BJ (cell line): ENCODE results near the gene NELL2. TPM values are rescaled to one million over a fixed set of nuclear protein-coding genes. Genes with fewer than 3 reads are reported as not detected.

Experiments used
- CTCF ChIA-PET: fragments of 350-600 bp; formaldehyde crosslinking; extraction: SDS; loops from one replicate; lab custom pipeline; 2021; ENCODE audit warnings: antibody characterized with exemption, inconsistent platforms; lab: Yijun Ruan, JAX
- POLR2A ChIA-PET: fragments of 300-600 bp; sonication (Branson Sonifier 250); formaldehyde crosslinking; extraction: SDS; loops from one replicate; lab custom pipeline; 2021; ENCODE audit warnings: antibody characterized with exemption; lab: Charles Lee
- DNase-seq: peaks from one replicate; pipeline ENCODE4 v3.0.0-alpha.2; 2011; ENCODE audit warnings: low read depth
- H3K27me3 ChIP-seq: 2 replicates; pipeline ENCODE4 v1.6.0; 2011; ENCODE audit warnings: low read length; ENCODE audit not compliant: control insufficient read depth, insufficient read depth
- H3K36me3 ChIP-seq: 2 replicates; pipeline ENCODE4 v1.5.1; 2011; ENCODE audit warnings: low read length; ENCODE audit not compliant: control insufficient read depth, insufficient read depth
- H3K4me3 ChIP-seq: 2 replicates; pipeline ENCODE4 v1.5.1; 2011; ENCODE audit warnings: low read depth, mild to moderate bottlenecking, control low read depth, low read length
- CTCF ChIP-seq: IDR thresholded peaks from 2 replicates; pipeline ENCODE4 v1.5.1; 2011; ENCODE audit warnings: low read depth, mild to moderate bottlenecking, control low read depth, inconsistent platforms, low read length, moderate library complexity; ENCODE audit not compliant: insufficient read depth
- polyA plus RNA-seq: library from polyadenylated mRNA; depleted of rRNA; stranded (reverse); fragments of >200 nt; gene quantifications from 2 replicates; pipeline ENCODE4 v1.2.3, GENCODE V29; 2011

NELL2 gene
- polyA plus RNA-seq, 1 experiment = 0.23 TPM

DNA sequence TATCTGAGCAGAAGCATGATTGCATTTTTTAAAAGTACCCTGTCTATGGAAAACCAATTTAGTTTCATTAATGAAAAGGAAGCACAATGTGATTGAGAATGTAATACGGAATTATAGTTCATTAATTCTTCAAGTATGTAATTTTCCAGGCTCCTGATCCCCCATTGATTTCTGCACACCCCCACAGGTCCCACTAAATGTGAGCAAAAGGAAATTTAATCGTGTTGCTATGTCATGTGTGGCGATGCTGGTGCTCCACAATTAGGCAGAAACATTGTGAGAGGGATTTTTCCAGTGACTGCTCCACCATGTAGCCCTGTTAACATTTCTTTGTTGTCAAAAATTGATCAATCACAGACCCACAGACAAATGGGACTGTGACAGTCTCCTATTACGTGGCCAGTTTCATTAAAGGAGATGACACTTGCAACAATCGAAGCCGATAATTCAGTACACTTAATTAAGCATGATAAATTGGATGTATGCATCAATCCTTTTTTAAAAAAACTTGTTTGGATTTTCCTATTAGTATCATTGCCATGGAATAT, 306.0 kb downstream of the NELL2 start:
- Histone ChIP-seq H3K4me3 (no peak overlapping the region), H3K27me3 (no peaks in the 10 kb centered on the region), H3K36me3 (no peaks in the 10 kb centered on the region)
- no peak for TF ChIP-seq CTCF
- DNase-seq = no peak
- ChIA-PET CTCF (no interaction called here), POLR2A (no interaction called here)

DNA sequence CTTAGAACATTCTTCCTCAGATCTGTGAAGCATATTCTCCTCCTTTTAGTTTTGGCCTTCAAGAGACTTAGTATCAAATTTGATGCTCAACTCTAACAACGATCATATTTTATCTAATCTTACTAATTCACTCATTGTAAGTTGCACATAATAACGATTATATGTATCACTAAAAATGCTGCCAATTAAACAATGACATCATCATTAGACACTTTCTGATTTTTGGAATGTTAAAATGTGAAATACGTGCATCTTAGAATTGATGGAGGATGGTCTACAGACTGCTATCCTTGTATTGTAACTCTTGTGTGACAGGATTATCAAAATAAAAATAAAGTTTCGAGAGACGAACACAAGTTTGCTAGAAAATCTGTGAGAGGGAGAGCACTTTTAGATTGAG, 311.0 kb downstream of the NELL2 start:
- Histone ChIP-seq H3K36me3 (no peaks in the 10 kb centered on the region), H3K4me3 (no peak overlapping the region), H3K27me3 (no peaks in the 10 kb centered on the region)
- TF ChIP-seq CTCF = no peak
- DNase-seq = no peak
- CTCF ChIA-PET = no interaction called here
- POLR2A ChIA-PET = no interaction called here

DNA sequence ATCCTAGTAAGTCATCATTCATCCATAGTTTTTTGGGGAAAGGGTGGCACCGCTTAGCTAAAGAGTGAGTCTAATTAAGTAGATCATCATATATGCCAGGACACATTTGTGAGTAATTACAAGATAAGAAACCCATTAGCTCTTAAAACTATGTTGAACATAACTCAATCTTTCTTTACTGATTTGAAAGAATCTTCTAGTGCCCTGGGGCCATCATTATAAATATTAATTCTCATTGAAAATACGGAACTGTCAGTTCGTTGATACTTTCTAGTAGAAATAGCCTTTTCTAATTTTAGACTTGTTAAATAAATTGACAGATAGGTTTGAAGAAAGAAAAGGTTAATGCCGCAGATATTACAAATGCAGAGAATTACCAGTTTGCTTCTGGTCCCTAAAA, 312.6 kb downstream of the NELL2 start:
- Histone ChIP-seq H3K4me3 (no peak overlapping the region), H3K36me3 (no peaks in the 10 kb centered on the region), H3K27me3 (no peaks in the 10 kb centered on the region)
- TF ChIP-seq CTCF = no peak
- CTCF ChIA-PET = interaction anchor here (0.7 kb wide), 1 partner anchor 51 kb away, joined by 4 read pairs; no protein-coding TSS in a partner anchor
- POLR2A ChIA-PET = no interaction called here
- no peak for DNase-seq

DNA sequence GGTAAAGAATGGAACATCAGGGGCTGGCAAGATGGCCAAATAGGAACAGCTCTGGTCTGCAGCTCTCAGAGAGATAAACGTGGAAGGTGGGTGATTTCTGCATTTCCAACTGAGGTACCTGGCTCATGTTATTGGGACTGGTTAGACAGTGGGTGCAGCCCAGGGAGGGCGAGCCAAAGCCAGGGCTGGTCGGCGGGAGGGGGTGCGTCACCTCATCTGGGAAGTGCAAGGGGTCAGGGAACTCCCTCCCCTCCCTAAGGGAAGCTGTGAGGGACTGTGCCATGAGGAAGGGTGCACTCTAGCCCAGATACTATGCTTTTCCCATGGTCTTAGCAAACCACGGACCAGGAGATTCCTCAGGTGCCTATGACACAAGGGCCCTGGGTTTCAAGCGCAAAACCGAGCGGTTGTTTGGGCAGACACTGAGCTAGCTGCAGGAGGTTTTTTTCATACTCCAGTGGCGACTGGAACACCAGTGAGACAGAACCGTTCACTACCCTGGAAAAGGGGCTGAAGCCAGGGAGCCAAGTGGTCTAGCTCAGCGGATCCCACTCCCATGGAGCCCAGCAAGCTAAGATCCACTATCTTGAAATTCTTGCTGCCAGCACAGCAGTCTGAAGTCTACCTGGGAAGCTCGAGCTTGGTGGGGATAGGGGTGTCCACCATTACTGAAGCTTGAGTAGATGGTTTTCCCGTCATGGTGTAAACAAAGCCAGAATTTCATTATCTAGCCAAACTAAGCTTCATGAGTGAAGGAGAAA, 317.6 kb downstream of the NELL2 start:
- Histone ChIP-seq H3K27me3 (no peaks in the 10 kb centered on the region), H3K4me3 (no peak overlapping the region), H3K36me3 (no peaks in the 10 kb centered on the region)
- POLR2A ChIA-PET = no interaction called here
- no peak for DNase-seq
- TF ChIP-seq CTCF = no peak
- CTCF ChIA-PET = no interaction called here

DNA sequence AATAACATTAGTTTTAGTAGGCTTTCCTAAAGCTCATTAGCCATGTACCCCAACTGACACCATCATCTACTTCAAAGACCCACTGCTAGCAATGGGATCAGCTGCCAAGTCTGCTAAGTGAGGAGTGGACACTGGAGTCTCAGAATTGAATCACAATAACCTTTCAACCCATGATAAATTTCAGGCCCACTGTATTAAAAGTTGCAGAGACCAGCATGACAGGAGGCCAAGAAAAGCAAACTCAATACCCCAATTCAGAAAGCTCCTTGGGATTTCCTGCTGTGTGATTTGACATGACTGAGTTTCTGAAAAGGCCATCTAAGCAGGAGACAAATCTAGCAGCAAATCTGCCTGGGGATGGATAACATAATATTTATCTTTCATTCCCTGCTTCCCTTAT, 320.7 kb downstream of the NELL2 start:
- no peak for TF ChIP-seq CTCF
- no peak overlapping the region for H3K4me3 ChIP-seq
- no peaks in the 10 kb centered on the region for H3K27me3 ChIP-seq
- ChIA-PET CTCF (no interaction called here), POLR2A (no interaction called here)
- H3K36me3 ChIP-seq = no peaks in the 10 kb centered on the region
- DNase-seq = no peak
